MCF 10A (cell line): ENCODE results near the gene DDX42. TPM values are rescaled to one million over a fixed set of nuclear protein-coding genes. Genes with fewer than 3 reads are reported as not detected.
A peak's percentile ranks its signal among the peaks of the same experiment; 100 is the strongest.

ENCODE experiments used
- BruUV-seq: library from RNA; stranded (reverse); fragments of 400-500 nt; replicated peaks from 2 replicates; lab custom pipeline; 2021; lab: Mats Ljungman, UMichigan
- CTCF ChIA-PET: fragments of 300-600 bp; sonication (Branson Sonifier 250); formaldehyde crosslinking; extraction: SDS; loops from one replicate; lab custom pipeline; 2021; ENCODE audit warnings: antibody characterized with exemption, inconsistent platforms; lab: Yijun Ruan, JAX
- POLR2A ChIA-PET: fragments of 300-600, 350-650 bp; sonication (Branson Sonifier 250); formaldehyde crosslinking; extraction: SDS; loops from one replicate; lab custom pipeline; 2020; ENCODE audit warnings: antibody characterized with exemption, inconsistent platforms; lab: Yijun Ruan, JAX
- DNase-seq: peaks from one replicate; pipeline ENCODE4 v3.0.0-alpha.2; 2018; ENCODE audit not compliant: unreplicated experiment
- H3K27ac Mint-ChIP-seq: one replicate; pipeline ENCODE4 v1.8.0; 2022; ENCODE audit warnings: mild to moderate bottlenecking, low read depth, mixed read lengths; ENCODE audit not compliant: unreplicated experiment
- H3K27me3 Mint-ChIP-seq: one replicate; pipeline ENCODE4 v1.8.0; 2022; ENCODE audit warnings: mixed read lengths; ENCODE audit not compliant: insufficient read depth, unreplicated experiment
- H3K36me3 Mint-ChIP-seq: one replicate; pipeline ENCODE4 v1.8.0; 2022; ENCODE audit warnings: mild to moderate bottlenecking, moderate library complexity, mixed read lengths; ENCODE audit not compliant: insufficient read depth, unreplicated experiment
- H3K4me1 Mint-ChIP-seq: one replicate; pipeline ENCODE4 v1.8.0; 2022; ENCODE audit warnings: mixed read lengths; ENCODE audit not compliant: insufficient read depth, unreplicated experiment
- H3K4me3 Mint-ChIP-seq: one replicate; pipeline ENCODE4 v1.8.0; 2022; ENCODE audit warnings: mild to moderate bottlenecking, moderate library complexity, mixed read lengths; ENCODE audit not compliant: unreplicated experiment
- H3K9me3 Mint-ChIP-seq: one replicate; pipeline ENCODE4 v1.8.0; 2022; ENCODE audit warnings: mixed read lengths; ENCODE audit not compliant: unreplicated experiment
- CTCF ChIP-seq: fragments of 200-600 bp; IDR thresholded peaks from one replicate; pipeline ENCODE4 v1.8.0; 2022; ENCODE audit warnings: antibody characterized with exemption, mild to moderate bottlenecking; ENCODE audit not compliant: unreplicated experiment
- intact Hi-C: fragments of 100-400 bp; cut with micrococcal nuclease; formaldehyde crosslinking; loops from 2 replicates; pipeline ENCODE4 v1.14.1; 2022
- total RNA-seq: library from RNA; stranded (reverse); gene quantifications from 2 replicates; pipeline ENCODE4 v1.2.3, GENCODE V29; 2022

The DDX42 gene
- total RNA-seq, 1 experiment from 2014 or later = 144 TPM

GRCh38 chr17:63843910-63844677, 70.1 kb downstream of the DDX42 start:
- H3K36me3 Mint-ChIP-seq = peaks cover 14% of the 10 kb centered on the region
- CTCF ChIA-PET = interaction anchor here (0.6 to 1.2 kb wide), 8 partner anchors 10 to 187 kb away, joined by 3 to 4 read pairs (median 4); no protein-coding TSS in a partner anchor

GRCh38 chr17:63845509-63845908, 71.5 kb downstream of the DDX42 start:
- no peak overlapping the region for H3K4me3 Mint-ChIP-seq
- no TSS peak for BruUV-seq
- ChIA-PET CTCF (interaction anchor here (1.2 to 3.2 kb wide), 2 partner anchors 20 to 22 kb away, joined by 3 to 11 read pairs; no protein-coding TSS in a partner anchor), POLR2A (interaction anchor here (9.6 kb wide), 1 partner anchor 18 kb away, joined by 187 read pairs; the partner anchor contains the start of genes FTSJ3 and PSMC5)
- H3K27me3 Mint-ChIP-seq = no peaks in the 10 kb centered on the region
- intact Hi-C loops = no loop called here
- DNase-seq = no peak
- H3K27ac Mint-ChIP-seq = no peak overlapping the region
- no peaks in the 10 kb centered on the region for H3K9me3 Mint-ChIP-seq
- no peak for TF ChIP-seq CTCF
- peaks cover 5% of the 10 kb centered on the region for H3K36me3 Mint-ChIP-seq
- peaks cover 20% of the 10 kb centered on the region for H3K4me1 Mint-ChIP-seq

More at GRCh38 chr17:63843910-63844677, 70.1 kb downstream of the DDX42 start:
- Mint-ChIP-seq H3K4me1 (peaks cover 23% of the 10 kb centered on the region), H3K27ac (no peak overlapping the region), H3K9me3 (no peaks in the 10 kb centered on the region), H3K27me3 (no peaks in the 10 kb centered on the region), H3K4me3 (peak overlapping the region; percentile 93)
- intact Hi-C loops = no loop called here
- TF ChIP-seq CTCF = no peak
- POLR2A ChIA-PET = interaction anchor here (0.7 to 9.6 kb wide), 7 partner anchors 17 to 802 kb away, joined by 3 to 187 read pairs (median 4); partner anchors contain the start of genes CCDC47, DDX42, FTSJ3 and PSMC5
- no TSS peak for BruUV-seq
- no peak for DNase-seq

GRCh38 chr17:63847525-63848249, 73.7 kb downstream of the DDX42 start:
- DNase-seq = no peak
- intact Hi-C loops = no loop called here
- CTCF ChIA-PET = interaction anchor here (0.6 to 3.2 kb wide), 3 partner anchors 18 to 645 kb away, joined by 3 to 12 read pairs (median 11); no protein-coding TSS in a partner anchor
- H3K27me3 Mint-ChIP-seq = no peaks in the 10 kb centered on the region
- TF ChIP-seq CTCF = no peak
- H3K36me3 Mint-ChIP-seq = no peaks in the 10 kb centered on the region
- H3K4me3 Mint-ChIP-seq = no peak overlapping the region
- POLR2A ChIA-PET = interaction anchor here (0.6 to 1.6 kb wide), 3 partner anchors 19 to 1138 kb away, joined by 3 to 6 read pairs (median 4); no protein-coding TSS in a partner anchor
- peaks cover 11% of the 10 kb centered on the region for H3K4me1 Mint-ChIP-seq
- no peaks in the 10 kb centered on the region for H3K9me3 Mint-ChIP-seq
- H3K27ac Mint-ChIP-seq = no peak overlapping the region
- BruUV-seq = no TSS peak
